Rectal smooth muscle tissue (tissue), 1 donor: ENCODE data around the gene FAM83F.

Experiments used
- H3K27ac ChIP-seq: one replicate; pipeline ENCODE4 v1.7.0; 2013; ENCODE audit warnings: low read depth, low read length, inconsistent platforms
- H3K27me3 ChIP-seq: one replicate; pipeline ENCODE4 v1.7.0; 2013; ENCODE audit warnings: low read length; ENCODE audit not compliant: control insufficient read depth, insufficient read depth
- H3K36me3 ChIP-seq: one replicate; pipeline ENCODE4 v1.7.0; 2013; ENCODE audit warnings: low read length; ENCODE audit not compliant: control insufficient read depth, insufficient read depth
- H3K4me1 ChIP-seq: one replicate; pipeline ENCODE4 v1.7.0; 2013; ENCODE audit warnings: low read length; ENCODE audit not compliant: control insufficient read depth, insufficient read depth
- H3K4me3 ChIP-seq: one replicate; pipeline ENCODE4 v1.7.0; 2013; ENCODE audit warnings: low read length
- H3K9ac ChIP-seq: one replicate; pipeline ENCODE4 v1.7.0; 2013; ENCODE audit warnings: low read length

The FAM83F gene

DNA sequence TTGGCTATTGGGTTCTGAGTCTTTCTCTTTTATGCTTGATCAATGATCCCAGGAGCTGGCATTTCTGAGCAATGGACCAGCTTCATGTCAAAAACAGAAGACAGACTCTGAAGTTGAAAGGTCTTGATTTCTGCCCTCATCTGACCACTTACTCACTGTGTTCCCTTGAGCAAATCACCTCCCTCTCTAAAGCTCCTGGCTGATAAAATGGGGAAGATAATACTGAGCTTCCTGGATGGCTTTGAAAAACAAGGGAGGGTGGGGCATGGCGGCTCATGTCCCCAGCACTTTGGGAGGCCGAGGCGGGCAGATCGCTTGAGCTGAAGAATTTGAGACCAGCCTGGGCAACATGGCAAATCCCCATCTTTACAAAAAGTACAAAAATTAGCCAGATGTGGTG, 6.4 kb downstream of the FAM83F start:
- H3K4me1 ChIP-seq: no peaks in the 10 kb centered on the region
- H3K4me3 ChIP-seq: no peak overlapping the region
- peaks cover 4% of the 10 kb centered on the region for H3K27me3 ChIP-seq
- H3K36me3 ChIP-seq: no peaks in the 10 kb centered on the region
- H3K9ac ChIP-seq: no peak overlapping the region
- no peak overlapping the region for H3K27ac ChIP-seq

DNA sequence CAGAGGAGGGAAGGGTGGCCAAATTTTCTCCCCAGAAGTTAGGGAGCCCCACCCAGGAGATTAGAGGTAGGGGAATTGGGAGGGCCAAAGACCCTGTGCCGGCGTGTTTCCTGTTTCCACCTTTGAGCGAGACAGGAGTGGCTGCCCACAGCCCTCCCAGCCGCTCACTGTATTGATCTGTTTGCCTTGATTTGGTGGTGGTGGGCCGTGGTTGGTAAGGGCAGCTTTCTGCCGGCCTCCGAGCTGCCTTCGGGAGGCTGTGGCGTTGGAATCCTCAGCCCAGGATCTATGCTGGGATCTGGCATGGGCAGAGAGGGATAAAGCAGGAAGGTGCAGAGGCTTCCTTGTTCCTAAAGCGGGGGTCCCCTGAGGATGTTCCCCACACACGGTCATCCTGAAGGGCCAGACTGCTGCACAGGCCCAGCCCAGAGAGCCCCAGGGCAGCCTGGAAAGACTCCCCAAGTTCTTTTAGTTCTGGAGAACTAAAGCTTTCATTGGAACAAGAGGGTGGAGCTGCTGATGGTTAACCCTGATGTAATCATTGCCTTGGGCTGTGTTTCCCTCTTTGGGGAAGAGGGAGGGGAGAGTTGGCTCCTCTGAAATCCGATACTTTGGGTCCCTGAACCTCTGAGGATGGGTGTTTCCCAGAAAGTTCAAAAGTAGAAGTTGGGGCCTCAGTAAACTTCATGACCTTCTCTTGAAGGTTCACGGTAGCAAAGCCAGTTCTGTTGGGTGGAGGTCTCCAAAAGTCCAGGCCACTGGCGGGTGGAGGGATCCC, 7.2 kb downstream of the FAM83F start:
- Histone ChIP-seq H3K4me3 (no peak overlapping the region), H3K27ac (no peak overlapping the region), H3K27me3 (peaks cover 4% of the 10 kb centered on the region), H3K36me3 (no peaks in the 10 kb centered on the region), H3K9ac (no peak overlapping the region), H3K4me1 (no peaks in the 10 kb centered on the region)

DNA sequence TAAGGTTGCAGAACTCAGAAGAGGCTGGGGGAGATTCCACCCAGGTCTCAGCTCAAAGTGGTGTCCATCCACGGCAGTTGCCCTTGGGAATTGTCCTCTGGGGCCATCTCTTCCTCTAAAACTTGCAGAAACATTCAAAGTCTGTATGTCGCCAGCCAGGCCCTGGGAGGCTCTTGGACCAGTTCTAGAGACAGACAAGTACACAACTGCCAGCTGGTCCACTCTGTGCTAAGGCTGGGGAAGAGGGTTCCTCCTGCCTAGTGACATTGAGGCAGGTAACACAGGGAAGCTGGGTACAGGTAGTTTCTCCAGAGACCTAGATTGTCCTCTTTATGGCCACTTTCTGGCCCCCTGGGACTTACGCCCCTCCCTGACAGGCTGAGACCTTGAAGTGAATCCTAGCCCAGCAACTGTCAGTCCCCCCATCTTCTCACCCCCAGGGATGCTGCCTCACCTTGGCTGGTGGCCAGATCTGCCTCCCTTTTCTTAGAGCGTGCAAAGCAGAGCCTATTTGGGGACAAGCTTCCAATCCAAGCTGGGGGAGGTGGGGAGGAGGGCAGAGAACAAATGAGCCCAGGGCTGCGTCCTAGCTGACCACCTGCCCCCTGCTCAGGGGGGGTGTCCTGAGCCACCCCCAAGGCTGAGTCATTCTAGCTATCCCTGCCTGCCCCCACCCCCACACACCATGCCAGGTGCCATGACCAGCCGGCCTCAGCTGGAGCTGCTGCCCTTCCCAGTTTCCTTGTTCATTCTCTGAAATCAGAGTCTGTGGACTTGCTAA, 8.4 kb downstream of the FAM83F start:
- H3K4me1 ChIP-seq: no peaks in the 10 kb centered on the region
- no peaks in the 10 kb centered on the region for H3K36me3 ChIP-seq
- H3K9ac ChIP-seq: no peak overlapping the region
- H3K4me3 ChIP-seq: no peak overlapping the region
- no peak overlapping the region for H3K27ac ChIP-seq
- H3K27me3 ChIP-seq: peaks cover under 1% of the 10 kb centered on the region

DNA sequence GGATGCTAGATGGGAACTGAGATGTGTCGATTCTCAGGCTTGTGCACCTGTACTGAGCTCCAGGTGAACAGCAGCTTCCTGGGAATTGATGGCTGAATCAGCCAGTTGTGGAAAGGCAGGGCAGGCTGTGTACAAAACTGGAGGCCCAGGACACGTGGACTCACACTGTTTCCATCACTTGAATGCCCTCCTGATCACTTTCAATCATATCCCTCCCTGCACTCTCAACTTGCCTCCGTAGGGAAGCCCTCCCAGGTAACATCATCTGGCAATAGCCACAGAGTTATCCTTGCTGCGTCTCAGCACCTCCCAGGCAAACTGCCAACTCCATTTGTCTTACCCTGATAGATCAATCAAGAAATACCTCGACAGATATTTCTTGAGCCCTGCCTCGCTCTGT, 10.1 kb downstream of the FAM83F start:
- no peak overlapping the region for H3K4me3 ChIP-seq
- H3K36me3 ChIP-seq: no peaks in the 10 kb centered on the region
- no peak overlapping the region for H3K27ac ChIP-seq
- H3K9ac ChIP-seq: no peak overlapping the region
- H3K4me1 ChIP-seq: no peaks in the 10 kb centered on the region
- H3K27me3 ChIP-seq: no peaks in the 10 kb centered on the region

DNA sequence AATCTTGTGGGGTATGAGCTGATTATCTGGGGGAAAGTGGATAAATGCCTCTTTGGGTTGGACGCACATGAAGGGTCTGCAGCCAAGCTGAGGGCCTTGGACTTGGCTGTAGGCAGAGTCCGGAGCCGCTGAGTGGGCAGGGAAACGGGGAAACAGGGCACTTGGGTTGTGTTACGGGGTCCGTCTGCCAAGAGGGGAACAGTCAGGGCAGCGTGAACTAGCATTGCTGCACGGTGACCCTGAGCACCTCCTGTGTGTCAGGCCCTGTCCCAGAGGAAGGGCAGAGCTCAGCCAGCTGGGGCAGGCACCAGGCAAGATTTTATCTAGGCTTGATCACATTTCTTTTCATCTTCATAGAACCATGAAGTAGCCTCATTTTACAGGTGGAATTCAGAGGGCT, 11.9 kb downstream of the FAM83F start:
- Histone ChIP-seq H3K36me3 (no peaks in the 10 kb centered on the region), H3K27me3 (peaks cover 2% of the 10 kb centered on the region), H3K4me1 (no peaks in the 10 kb centered on the region), H3K27ac (no peak overlapping the region), H3K9ac (no peak overlapping the region), H3K4me3 (no peak overlapping the region)

DNA sequence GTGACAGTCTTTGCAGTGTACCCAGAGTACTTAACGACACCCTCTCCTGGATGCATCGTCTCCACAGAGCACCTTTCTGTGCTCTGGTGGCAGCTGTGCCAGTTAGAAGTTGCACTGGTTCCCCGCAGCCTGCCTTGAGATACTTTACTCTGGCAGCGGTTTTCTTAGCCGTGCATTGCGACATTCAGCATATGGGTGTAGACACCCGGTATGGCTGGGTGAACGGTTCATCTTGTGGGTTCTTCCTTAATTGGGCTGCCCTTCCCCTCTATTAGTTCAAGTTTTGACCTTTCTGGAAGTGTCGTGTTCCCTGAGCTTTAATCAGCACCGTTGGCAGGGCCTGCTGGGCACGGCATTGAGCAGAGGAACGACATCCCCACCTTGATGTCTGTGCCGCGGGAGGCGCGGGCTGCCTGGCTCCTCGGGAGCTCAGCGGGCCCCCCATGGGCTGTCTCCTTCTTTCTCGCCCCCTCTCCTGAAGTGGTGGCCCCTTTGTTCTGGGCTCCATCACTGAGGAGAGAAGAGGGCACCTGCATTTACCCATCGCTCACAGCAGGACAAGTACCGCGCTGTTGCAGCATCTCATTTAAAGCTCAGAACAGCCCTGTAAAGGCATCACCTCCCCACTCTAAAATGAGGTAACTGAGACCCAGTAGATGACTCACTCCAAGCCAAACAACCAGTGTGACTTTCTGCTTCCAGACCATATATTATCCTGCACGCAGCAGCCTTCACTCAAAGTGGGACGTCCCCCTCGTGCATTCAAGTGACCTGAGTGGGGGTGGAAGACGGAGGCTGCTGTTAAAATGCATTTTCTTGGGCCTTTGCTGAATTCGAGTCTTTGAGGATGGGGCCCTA, 13.3 kb downstream of the FAM83F start:
- H3K36me3 ChIP-seq: no peaks in the 10 kb centered on the region
- peaks cover 2% of the 10 kb centered on the region for H3K27me3 ChIP-seq
- no peak overlapping the region for H3K4me3 ChIP-seq
- H3K4me1 ChIP-seq: no peaks in the 10 kb centered on the region
- no peak overlapping the region for H3K9ac ChIP-seq
- no peak overlapping the region for H3K27ac ChIP-seq

DNA sequence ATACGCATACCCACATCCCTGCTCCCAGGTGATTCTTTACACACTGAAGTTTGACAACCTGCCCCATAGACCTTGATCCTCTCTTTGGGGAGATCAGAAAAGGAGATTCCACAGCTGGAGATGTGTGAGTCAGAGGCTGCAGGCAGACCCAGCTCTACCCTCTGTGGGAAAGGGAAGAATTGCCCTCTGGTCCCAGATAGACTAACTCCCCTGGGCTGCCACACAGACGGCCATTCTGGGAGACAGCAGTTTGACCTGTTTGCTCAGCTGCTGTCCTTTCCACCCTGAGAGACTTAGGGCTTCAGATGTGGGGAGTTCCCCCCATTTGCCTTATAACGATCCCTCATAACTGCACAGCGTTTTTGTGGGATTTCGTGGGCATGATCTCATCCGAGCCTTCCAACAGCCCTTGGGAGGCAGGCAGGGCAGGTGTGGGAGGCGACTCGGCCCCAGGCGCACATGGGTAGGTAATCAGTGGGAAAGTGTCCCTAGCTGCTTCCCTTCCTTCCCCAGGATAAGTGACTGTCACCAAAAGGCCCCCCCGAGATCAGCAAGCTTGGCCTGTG, 14.1 kb downstream of the FAM83F start:
- Histone ChIP-seq H3K4me1 (no peaks in the 10 kb centered on the region), H3K27me3 (peaks cover 2% of the 10 kb centered on the region), H3K36me3 (no peaks in the 10 kb centered on the region), H3K9ac (no peak overlapping the region), H3K27ac (no peak overlapping the region), H3K4me3 (no peak overlapping the region)

DNA sequence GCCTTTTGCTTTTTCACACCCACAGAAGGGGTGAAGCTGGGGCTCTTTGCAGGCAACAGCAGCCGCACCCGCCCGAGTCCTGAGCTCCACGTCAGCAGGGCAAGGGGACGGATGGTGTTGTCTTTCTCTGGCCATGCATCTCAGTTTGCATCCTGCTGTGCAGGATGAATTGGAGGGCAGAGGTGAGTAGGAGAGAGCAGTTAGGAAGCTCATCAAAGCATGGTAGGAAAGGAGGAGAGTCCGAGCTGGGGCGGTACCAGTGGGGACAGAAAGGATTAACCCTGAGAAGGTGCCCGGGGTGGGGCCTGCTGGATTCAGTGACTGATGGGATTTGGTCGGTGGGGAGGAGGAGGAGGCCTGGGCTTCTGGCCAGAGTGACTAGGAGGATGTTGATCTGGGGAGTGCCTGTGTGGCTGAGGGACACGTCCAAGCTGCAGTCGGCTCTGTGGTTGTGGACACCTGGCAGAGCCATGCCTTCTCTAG, 14.6 kb downstream of the FAM83F start:
- Histone ChIP-seq H3K27me3 (peaks cover 2% of the 10 kb centered on the region), H3K9ac (no peak overlapping the region), H3K36me3 (no peaks in the 10 kb centered on the region), H3K27ac (no peak overlapping the region), H3K4me3 (no peak overlapping the region), H3K4me1 (no peaks in the 10 kb centered on the region)

DNA sequence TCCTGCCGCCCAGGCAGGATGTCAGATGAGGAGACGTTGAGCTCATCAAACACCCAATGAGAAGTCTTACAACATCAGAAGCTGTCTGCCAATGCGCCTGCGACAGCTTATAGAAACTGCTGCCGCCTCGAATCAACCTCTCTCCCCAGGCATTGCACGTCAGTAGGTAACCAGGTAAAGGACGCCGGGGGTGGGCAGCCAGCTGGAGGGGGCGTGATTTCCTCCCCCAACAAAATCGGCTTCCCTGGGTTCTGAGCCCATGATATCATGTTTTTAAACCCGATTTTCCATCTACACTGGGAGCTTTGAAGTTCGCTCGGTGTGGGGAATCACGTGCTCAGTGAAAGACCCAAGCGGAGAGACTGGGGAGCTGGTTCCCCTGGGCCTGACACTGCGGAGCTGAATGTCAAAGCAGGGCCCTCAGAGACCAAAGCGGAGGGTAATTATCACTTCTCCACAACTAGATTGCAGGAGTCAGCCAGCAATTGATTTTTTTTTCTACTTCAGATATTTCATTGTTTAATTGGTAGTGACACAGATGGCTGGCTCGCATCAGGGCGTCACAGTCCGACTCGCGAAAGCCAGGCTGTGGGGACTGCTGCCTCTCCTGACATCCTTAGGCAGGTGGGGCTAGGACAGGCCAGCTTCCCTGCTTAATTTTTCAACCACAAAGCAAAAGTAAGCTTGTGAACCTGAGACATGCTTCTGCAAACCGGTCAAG, 15.4 kb downstream of the FAM83F start:
- H3K9ac ChIP-seq: no peak overlapping the region
- peaks cover 2% of the 10 kb centered on the region for H3K27me3 ChIP-seq
- no peaks in the 10 kb centered on the region for H3K4me1 ChIP-seq
- no peaks in the 10 kb centered on the region for H3K36me3 ChIP-seq
- no peak overlapping the region for H3K4me3 ChIP-seq
- H3K27ac ChIP-seq: no peak overlapping the region

DNA sequence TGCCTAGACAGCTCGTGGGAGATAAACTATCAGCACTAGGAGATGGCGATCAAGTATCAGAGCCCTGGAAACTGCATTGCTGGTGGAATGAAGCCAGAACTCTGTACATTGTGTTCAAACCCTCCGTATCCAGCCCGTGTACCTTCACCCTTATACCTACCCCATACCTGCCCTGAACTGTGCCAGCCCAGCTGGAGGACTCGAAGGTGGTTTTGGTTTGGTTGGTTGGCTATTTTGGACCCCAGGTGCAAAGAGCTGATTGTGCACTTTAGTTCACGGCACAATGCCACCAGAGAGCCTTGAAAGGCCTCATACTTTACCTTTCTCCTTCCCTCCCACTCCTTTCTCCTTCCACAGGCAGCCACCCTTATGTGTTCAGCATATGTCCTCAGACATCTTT, 16.0 kb downstream of the FAM83F start:
- H3K4me3 ChIP-seq: no peak overlapping the region
- H3K27ac ChIP-seq: no peak overlapping the region
- H3K9ac ChIP-seq: no peak overlapping the region
- H3K36me3 ChIP-seq: no peaks in the 10 kb centered on the region
- peaks cover 2% of the 10 kb centered on the region for H3K27me3 ChIP-seq
- no peaks in the 10 kb centered on the region for H3K4me1 ChIP-seq

DNA sequence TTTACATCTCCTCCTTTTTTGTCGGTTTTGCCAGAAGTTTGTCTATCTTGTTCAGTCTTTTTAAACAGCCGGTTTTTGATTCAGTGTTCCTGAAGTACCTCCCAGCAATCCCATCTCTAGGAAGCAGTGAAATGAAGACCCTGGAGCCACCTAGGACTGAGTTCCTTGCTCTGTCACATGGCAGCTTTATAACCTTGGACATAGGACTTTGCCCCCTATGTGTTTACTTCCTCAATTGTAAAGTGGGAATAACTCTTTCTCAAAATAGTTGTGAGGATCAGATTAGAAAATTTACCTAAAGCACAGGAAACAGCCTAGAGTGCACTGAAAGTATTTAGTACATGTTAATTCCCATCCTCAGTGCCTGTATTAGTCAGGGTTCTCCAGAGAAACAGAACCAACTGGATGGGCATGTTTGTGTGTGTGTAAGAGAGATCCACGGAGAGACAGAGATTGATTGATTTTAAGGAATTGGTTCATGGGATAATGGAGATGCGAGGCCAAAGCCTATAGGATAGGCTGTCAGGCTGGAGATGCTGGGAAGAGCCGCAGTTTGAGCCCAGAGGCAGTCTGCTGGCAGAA, 20.0 kb downstream of the FAM83F start:
- H3K27me3 ChIP-seq: peaks cover 2% of the 10 kb centered on the region
- no peak overlapping the region for H3K27ac ChIP-seq
- no peaks in the 10 kb centered on the region for H3K4me1 ChIP-seq

More for the DNA sequence above, 20.0 kb downstream of the FAM83F start:
- no peak overlapping the region for H3K4me3 ChIP-seq
- H3K9ac ChIP-seq: no peak overlapping the region
- H3K36me3 ChIP-seq: no peaks in the 10 kb centered on the region
